SJCRH30 (cell line): ENCODE measurements around the gene SCAF11. TPM values are rescaled to one million over a fixed set of nuclear protein-coding genes. Genes with fewer than 3 reads are reported as not detected.

Experiments used
- DNase-seq, 2 experiments: peaks; one replicate each; pipeline ENCODE4 v3.0.0-alpha.2; 2015 to 2020
- H3K27ac ChIP-seq: fragments of 250-450 bp; sonication (Bioruptor Pico); 2 replicates; pipeline ENCODE4 v1.5.1; 2020; ENCODE audit warnings: mild to moderate bottlenecking, moderate library complexity
- H3K27me3 ChIP-seq: fragments of 250-450 bp; sonication (Bioruptor Pico); 2 replicates; pipeline ENCODE4 v1.5.1; 2020; ENCODE audit warnings: mild to moderate bottlenecking, moderate library complexity
- H3K36me3 ChIP-seq: fragments of 250-450 bp; sonication (Bioruptor Pico); 2 replicates; pipeline ENCODE4 v1.5.1; 2020; ENCODE audit warnings: mild to moderate bottlenecking, moderate library complexity
- H3K4me1 ChIP-seq: fragments of 250-450 bp; sonication (Bioruptor Pico); 2 replicates; pipeline ENCODE4 v1.5.1; 2020; ENCODE audit warnings: mild to moderate bottlenecking, moderate library complexity
- H3K4me3 ChIP-seq: fragments of 250-450 bp; sonication (Bioruptor Pico); 2 replicates; pipeline ENCODE4 v1.5.1; 2020; ENCODE audit warnings: mild to moderate bottlenecking, moderate library complexity
- H3K9me3 ChIP-seq: fragments of 250-450 bp; sonication (Bioruptor Pico); replicated peaks from 2 replicates; pipeline ENCODE4 v1.5.1; 2020; ENCODE audit warnings: mild to moderate bottlenecking, moderate library complexity
- total RNA-seq: library from RNA; depleted of rRNA; stranded (reverse); fragments of >200 nt; shearing (Covaris generic); gene quantifications from 2 replicates; pipeline ENCODE4 v1.2.3, GENCODE V29; 2014

Gene SCAF11
- total RNA-seq, 1 experiment from 2014 or later = 169 TPM

- Histone ChIP-seq H3K36me3 (peaks cover 25% of the 10 kb centered on the region), H3K27me3 (no peaks in the 10 kb centered on the region), H3K4me1 (peaks cover 5% of the 10 kb centered on the region), H3K27ac (peak overlapping the region; percentile 95), H3K9me3 (no peaks in the 10 kb centered on the region), H3K4me3 (peak overlapping the region; percentile 83)
- no peak for DNase-seq
Measured at GRCh38 chr12:45989287-45989686, 1.1 kb downstream of the SCAF11 start.

- Histone ChIP-seq H3K4me3 (peak overlapping the region; percentile 83), H3K4me1 (peaks cover 5% of the 10 kb centered on the region), H3K27ac (no peak overlapping the region), H3K9me3 (no peaks in the 10 kb centered on the region), H3K36me3 (peaks cover 27% of the 10 kb centered on the region), H3K27me3 (no peaks in the 10 kb centered on the region)
- no peak for DNase-seq
Measured at GRCh38 chr12:45988264-45988663, 2.1 kb downstream of the SCAF11 start.

GRCh38 chr12:45987340-45987727 is 3.0 kb downstream of the SCAF11 start:
- H3K4me3 ChIP-seq = no peak overlapping the region
- no peaks in the 10 kb centered on the region for H3K9me3 ChIP-seq
- H3K27me3 ChIP-seq = no peaks in the 10 kb centered on the region
- H3K36me3 ChIP-seq = peaks cover 27% of the 10 kb centered on the region
- H3K4me1 ChIP-seq = peaks cover 2% of the 10 kb centered on the region; the same call in 1 of the 2 replicates
- no peak for DNase-seq
- no peak overlapping the region for H3K27ac ChIP-seq

- peaks cover 2% of the 10 kb centered on the region; the same call in 1 of the 2 replicates for H3K4me1 ChIP-seq
- no peaks in the 10 kb centered on the region for H3K27me3 ChIP-seq
- no peaks in the 10 kb centered on the region for H3K9me3 ChIP-seq
- peaks cover 31% of the 10 kb centered on the region for H3K36me3 ChIP-seq
- H3K4me3 ChIP-seq = no peak overlapping the region
- H3K27ac ChIP-seq = no peak overlapping the region
- no peak for DNase-seq
Measured at GRCh38 chr12:45986641-45987339, 3.6 kb downstream of the SCAF11 start.

GRCh38 chr12:45981075-45981837 is 9.1 kb downstream of the SCAF11 start:
- H3K27ac ChIP-seq = no peak overlapping the region
- H3K4me1 ChIP-seq = no peaks in the 10 kb centered on the region
- peaks cover 23% of the 10 kb centered on the region for H3K36me3 ChIP-seq
- no peaks in the 10 kb centered on the region for H3K9me3 ChIP-seq
- DNase-seq = no peak
- H3K27me3 ChIP-seq = no peaks in the 10 kb centered on the region
- H3K4me3 ChIP-seq = no peak overlapping the region

- no peaks in the 10 kb centered on the region for H3K4me1 ChIP-seq
- peaks cover 16% of the 10 kb centered on the region for H3K36me3 ChIP-seq
- no peak overlapping the region for H3K4me3 ChIP-seq
- H3K27me3 ChIP-seq = no peaks in the 10 kb centered on the region
- no peak for DNase-seq
- no peaks in the 10 kb centered on the region for H3K9me3 ChIP-seq
- no peak overlapping the region for H3K27ac ChIP-seq
Measured at GRCh38 chr12:45980540-45980939, 9.8 kb downstream of the SCAF11 start.

- H3K36me3 ChIP-seq = peaks cover 29% of the 10 kb centered on the region
- no peak for DNase-seq
- no peak overlapping the region for H3K27ac ChIP-seq
- H3K9me3 ChIP-seq = no peaks in the 10 kb centered on the region
- H3K27me3 ChIP-seq = no peaks in the 10 kb centered on the region
- no peaks in the 10 kb centered on the region; the same call in 1 of the 2 replicates for H3K4me1 ChIP-seq
- H3K4me3 ChIP-seq = no peak overlapping the region
Measured at GRCh38 chr12:45978108-45978507, 12.3 kb downstream of the SCAF11 start.

- DNase-seq = no peak
- Histone ChIP-seq H3K36me3 (peaks cover 32% of the 10 kb centered on the region), H3K27me3 (no peaks in the 10 kb centered on the region), H3K4me1 (no peaks in the 10 kb centered on the region; the same call in 1 of the 2 replicates), H3K27ac (no peak overlapping the region), H3K4me3 (no peak overlapping the region), H3K9me3 (no peaks in the 10 kb centered on the region)
Measured at GRCh38 chr12:45977620-45978019, 12.8 kb downstream of the SCAF11 start.

GRCh38 chr12:45975506-45975905 is 14.9 kb downstream of the SCAF11 start:
- H3K4me3 ChIP-seq = no peak overlapping the region
- no peaks in the 10 kb centered on the region; the same call in 1 of the 2 replicates for H3K4me1 ChIP-seq
- no peak for DNase-seq
- peaks cover 44% of the 10 kb centered on the region for H3K36me3 ChIP-seq
- H3K27me3 ChIP-seq = no peaks in the 10 kb centered on the region
- H3K9me3 ChIP-seq = no peaks in the 10 kb centered on the region
- no peak overlapping the region for H3K27ac ChIP-seq

- no peak for DNase-seq
- H3K27ac ChIP-seq = no peak overlapping the region
Measured at GRCh38 chr12:45974883-45975282, 15.5 kb downstream of the SCAF11 start.

GRCh38 chr12:45974171-45974719 is 16.1 kb downstream of the SCAF11 start:
- H3K27ac ChIP-seq = no peak overlapping the region
- DNase-seq = no peak
- no peak overlapping the region for H3K4me3 ChIP-seq
- H3K36me3 ChIP-seq = peaks cover 49% of the 10 kb centered on the region
- no peaks in the 10 kb centered on the region for H3K27me3 ChIP-seq
- no peaks in the 10 kb centered on the region; the same call in 1 of the 2 replicates for H3K9me3 ChIP-seq
- H3K4me1 ChIP-seq = peaks cover 4% of the 10 kb centered on the region

More at GRCh38 chr12:45974883-45975282, 15.5 kb downstream of the SCAF11 start:
- Histone ChIP-seq H3K36me3 (peaks cover 49% of the 10 kb centered on the region), H3K4me1 (no peaks in the 10 kb centered on the region; the same call in 1 of the 2 replicates), H3K4me3 (no peak overlapping the region), H3K9me3 (no peaks in the 10 kb centered on the region; the same call in 1 of the 2 replicates), H3K27me3 (no peaks in the 10 kb centered on the region)

- H3K36me3 ChIP-seq = peaks cover 49% of the 10 kb centered on the region
- H3K4me3 ChIP-seq = no peak overlapping the region
- H3K27me3 ChIP-seq = no peaks in the 10 kb centered on the region
- DNase-seq = no peak
- peaks cover 11% of the 10 kb centered on the region for H3K4me1 ChIP-seq
- no peaks in the 10 kb centered on the region; the same call in 1 of the 2 replicates for H3K9me3 ChIP-seq
- H3K27ac ChIP-seq = no peak overlapping the region
Measured at GRCh38 chr12:45973526-45973925, 16.8 kb downstream of the SCAF11 start.

- DNase-seq = no peak
- Histone ChIP-seq H3K4me1 (peaks cover 17% of the 10 kb centered on the region), H3K27me3 (no peaks in the 10 kb centered on the region), H3K9me3 (no peaks in the 10 kb centered on the region; the same call in 1 of the 2 replicates), H3K27ac (no peak overlapping the region), H3K4me3 (no peak overlapping the region), H3K36me3 (peaks cover 57% of the 10 kb centered on the region)
Measured at GRCh38 chr12:45970391-45970790, 20.0 kb downstream of the SCAF11 start.

GRCh38 chr12:45969084-45969483 is 21.3 kb downstream of the SCAF11 start:
- Histone ChIP-seq H3K36me3 (peaks cover 50% of the 10 kb centered on the region), H3K4me1 (peaks cover 17% of the 10 kb centered on the region), H3K9me3 (no peaks in the 10 kb centered on the region; the same call in 1 of the 2 replicates), H3K27me3 (no peaks in the 10 kb centered on the region), H3K27ac (no peak overlapping the region), H3K4me3 (no peak overlapping the region)
- DNase-seq = peak in 1 of 2 experiments; percentile 53

- H3K27ac ChIP-seq = no peak overlapping the region
- H3K4me1 ChIP-seq = peaks cover 17% of the 10 kb centered on the region
- H3K27me3 ChIP-seq = no peaks in the 10 kb centered on the region
- DNase-seq = peak in 1 of 2 experiments; percentile 21
- H3K9me3 ChIP-seq = no peaks in the 10 kb centered on the region; the same call in 1 of the 2 replicates
- H3K4me3 ChIP-seq = no peak overlapping the region
- H3K36me3 ChIP-seq = peaks cover 57% of the 10 kb centered on the region
Measured at GRCh38 chr12:45966486-45966885, 23.9 kb downstream of the SCAF11 start.
